ENCODE results near the gene GSTK1.

- no peak for TF ChIP-seq POLR2A (IDR thresholded peaks at IDR 0.05)
- no peak for TF ChIP-seq CTCF (IDR thresholded peaks at IDR 0.05)
Measured at GRCh38 chr7:143286522-143286890, 23.3 kb downstream of the GSTK1 start.

Measured in lower leg skin (tissue), 3 donors.